ENCODE data around the gene LUZP1.

GRCh38 chr1:23166854-23167253 lies 1.8 kb downstream of the LUZP1 start:
- no peak for TF ChIP-seq POLR2A (IDR thresholded peaks at IDR 0.05; ENCODE audit: low read depth, low read length)
- TF ChIP-seq POLR2AphosphoS5 (IDR thresholded peaks at IDR 0.05; ENCODE audit: low read depth, low read length) = no peak
- no peak for TF ChIP-seq TAF1 (IDR thresholded peaks at IDR 0.05; ENCODE audit: borderline replicate concordance, low read depth, low read length)

Measured in GM12892 (cell line).